Right atrium auricular region (tissue), 2 donors: ENCODE results near the gene GPD1L. TPM values are rescaled to one million over a fixed set of nuclear protein-coding genes. Genes with fewer than 3 reads are reported as not detected.

Experiments
- DNase-seq: peaks from one replicate; pipeline ENCODE4 v3.0.0-alpha.2; 2019; ENCODE audit warnings: low spot score
- H3K27ac ChIP-seq, 2 donors: fragments of 200-600 bp; sonication (generic); 1 replicate in 1 of 2; 2 replicates in 1 of 2; pipeline ENCODE4 v1.5.1; 2016 to 2019
- H3K27me3 ChIP-seq, 2 donors: fragments of 200-600 bp; sonication (generic); one replicate each; pipeline versions ENCODE4 v1.5.1 to v1.6.0; 2017 to 2019
- H3K36me3 ChIP-seq: fragments of 200-600 bp; sonication (generic); one replicate; pipeline ENCODE4 v1.5.1; 2016
- H3K4me1 ChIP-seq, 2 donors: fragments of 200-600 bp; sonication (generic); one replicate each; pipeline versions ENCODE4 v1.5.1 to v1.6.0; 2017 to 2019
- H3K4me3 ChIP-seq, 2 donors: fragments of 200-600 bp; sonication (generic); 1 replicate in 1 of 2; 2 replicates in 1 of 2; pipeline ENCODE4 v1.5.1; 2017 to 2019; ENCODE audit warnings: mild to moderate bottlenecking in 1 of 2, moderate library complexity in 1 of 2
- H3K9me3 ChIP-seq, 2 donors: fragments of 200-600 bp; sonication (generic); one replicate each; pipeline ENCODE4 v1.5.1; 2019
- CTCF ChIP-seq, 2 donors: fragments of 200-600 bp; sonication (generic); IDR thresholded peaks; one replicate each; pipeline ENCODE4 v1.5.1; 2019; ENCODE audit warnings: antibody characterized with exemption in 2 of 2
- total RNA-seq, 2 donors: library from RNA; depleted of rRNA; stranded (reverse); fragments of >200 nt; gene quantifications; one replicate each; pipeline ENCODE4 v1.1.0, GENCODE V29; 2016

Gene GPD1L
- total RNA-seq, 2 donors from 2014 or later: 194 to 275 TPM

- H3K36me3 ChIP-seq: no peaks in the 10 kb centered on the region
- no peak for DNase-seq
- no peaks in the 10 kb centered on the region for H3K4me1 ChIP-seq
- H3K27me3 ChIP-seq: no peaks in the 10 kb centered on the region
- no peak for TF ChIP-seq CTCF (IDR thresholded peaks at IDR 0.05)
- H3K9me3 ChIP-seq: peaks cover 0 to 6% of the 10 kb centered on the region in 2 donors
- H3K27ac ChIP-seq: no peak overlapping the region
- no peak overlapping the region for H3K4me3 ChIP-seq
These were observed 109.9 kb downstream of the GPD1L start for GRCh38 chr3:32216172-32216783.

GRCh38 chr3:32217339-32217738 lies 110.9 kb downstream of the GPD1L start:
- no peak for DNase-seq
- H3K4me1 ChIP-seq: no peaks in the 10 kb centered on the region
- no peaks in the 10 kb centered on the region for H3K36me3 ChIP-seq
- H3K4me3 ChIP-seq: no peak overlapping the region
- H3K27me3 ChIP-seq: no peaks in the 10 kb centered on the region
- TF ChIP-seq CTCF (IDR thresholded peaks at IDR 0.05): no peak
- H3K9me3 ChIP-seq: peaks cover 0 to 6% of the 10 kb centered on the region in 2 donors
- no peak overlapping the region for H3K27ac ChIP-seq

Other genes with a start within 250 kb of the GPD1L start
- 1 to 10 TPM; 4.2 to 8.2 TPM for gene OSBPL10, start 125.4 kb upstream of the GPD1L start, total RNA-seq
- under 1 TPM in 1 of 2 donors, not detected in 1; 0.28 TPM for gene ZNF860, start 124.9 kb upstream of the GPD1L start, total RNA-seq
- gene CMTM8, start 132.1 kb downstream of the GPD1L start, total RNA-seq: 1 to 10 TPM; 3.1 to 7.1 TPM